ENCODE measurements around the gene JAK1.

GRCh38 chr1:64811131-64811530 lies 155.2 kb downstream of the JAK1 start:
- TF ChIP-seq CTCF (IDR thresholded peaks at IDR 0.05 in 8 of 11, conservative IDR thresholded peaks at IDR 0.05 in 3 of 11): no peak
- TF ChIP-seq POLR2AphosphoS5 (IDR thresholded peaks at IDR 0.05): no peak
- TF ChIP-seq POLR2A (IDR thresholded peaks at IDR 0.05): no peak

All from spleen (tissue), 7 donors.